Sigmoid colon (tissue), 7 donors: ENCODE data around the gene KPNA6. TPM values are rescaled to one million over a fixed set of nuclear protein-coding genes. Genes with fewer than 3 reads are reported as not detected.
"Not testable (repeated sequence)": the region's sequence is repeated elsewhere in the genome, so short reads cannot be mapped to it uniquely, and the experiment has no call there.

Experiments used
- DNase-seq: peaks from one replicate; pipeline ENCODE4 v3.0.0-alpha.2; 2019
- H3K27ac ChIP-seq, 4 donors: fragments of 200-600 bp; sonication (generic); one replicate each; pipeline ENCODE4 v1.5.1; 2016 to 2019; ENCODE audit warnings: mild to moderate bottlenecking in 1 of 4
- H3K27me3 ChIP-seq, 3 donors: fragments of 200-600 bp; sonication (generic); one replicate each; pipeline ENCODE4 v1.5.1; 2019; ENCODE audit warnings: mild to moderate bottlenecking in 1 of 3
- H3K36me3 ChIP-seq, 4 donors: fragments of 200-600 bp; sonication (generic); one replicate each; pipeline ENCODE4 v1.5.1; 2016 to 2019
- H3K4me1 ChIP-seq, 4 donors: fragments of 200-600 bp; sonication (generic); one replicate each; pipeline ENCODE4 v1.5.1; 2017 to 2019
- H3K4me3 ChIP-seq, 4 donors: fragments of 200-600 bp; sonication (generic); one replicate each; pipeline ENCODE4 v1.5.1; 2017 to 2019; ENCODE audit warnings: mild to moderate bottlenecking in 2 of 4, moderate library complexity in 1 of 4
- H3K9me3 ChIP-seq, 4 donors: fragments of 200-600 bp in 3 of 4; sonication (generic) in 3 of 4; one replicate each; pipeline versions ENCODE4 v1.5.1 to v1.6.1; 2013 to 2019
- CTCF ChIP-seq, 4 experiments: fragments of 450-650 bp in 3 of 4; fragments of 200-600 bp in 1 of 4; IDR thresholded peaks; one replicate each; pipeline ENCODE4 v1.5.1; 2016 to 2019; ENCODE audit warnings: antibody characterized with exemption in 4 of 4, mild to moderate bottlenecking in 3 of 4, moderate library complexity in 2 of 4
- EP300 ChIP-seq, 4 donors: sonication (generic); formaldehyde crosslinking; IDR thresholded peaks; one replicate each; pipeline ENCODE4 v1.6.1; 2017; ENCODE audit warnings: antibody characterized with exemption in 4 of 4
- POLR2A ChIP-seq, 2 donors: fragments of 450-650 bp; IDR thresholded peaks; one replicate each; pipeline ENCODE4 v1.6.1; 2016; ENCODE audit warnings: antibody characterized with exemption in 2 of 2, mild to moderate bottlenecking in 2 of 2, moderate library complexity in 2 of 2
- POLR2AphosphoS5 ChIP-seq, 4 donors: sonication (generic); formaldehyde crosslinking; IDR thresholded peaks; one replicate each; pipeline ENCODE4 v1.6.1; 2017; ENCODE audit warnings: antibody characterized with exemption in 4 of 4
- WGBS, 2 donors: extraction: QIAGEN DNeasy Blood & Tissue Kit; methylation state at CpG; one replicate each; pipeline ENCODE4 v1.1.7; 2013; 5-methylcytosine and 5-hydroxymethylcytosine counted together
- intact Hi-C: fragments of 100-400 bp; cut with DNase I; formaldehyde crosslinking; loops from one replicate; pipeline ENCODE4 v1.15.1; 2023
- polyA plus RNA-seq, 3 donors: library from polyadenylated mRNA; stranded (reverse); fragments of 200-250 nt; gene quantifications; one replicate each; pipeline ENCODE4 v1.2.3, GENCODE V29; 2013
- total RNA-seq, 4 donors: library from RNA; depleted of rRNA; stranded (reverse); fragments of >200 nt; gene quantifications; one replicate each; pipeline ENCODE4 v1.1.0, GENCODE V29; 2016
- donor health status: healthy with polysubstance abuse.
- donor health status: Bipolar disorder and iron deficiency.
- donor health status: healthy.

The KPNA6 gene
- total and polyA plus RNA-seq, 7 donors, result 6.0 to 47.0 (median 33.4) TPM

DNA sequence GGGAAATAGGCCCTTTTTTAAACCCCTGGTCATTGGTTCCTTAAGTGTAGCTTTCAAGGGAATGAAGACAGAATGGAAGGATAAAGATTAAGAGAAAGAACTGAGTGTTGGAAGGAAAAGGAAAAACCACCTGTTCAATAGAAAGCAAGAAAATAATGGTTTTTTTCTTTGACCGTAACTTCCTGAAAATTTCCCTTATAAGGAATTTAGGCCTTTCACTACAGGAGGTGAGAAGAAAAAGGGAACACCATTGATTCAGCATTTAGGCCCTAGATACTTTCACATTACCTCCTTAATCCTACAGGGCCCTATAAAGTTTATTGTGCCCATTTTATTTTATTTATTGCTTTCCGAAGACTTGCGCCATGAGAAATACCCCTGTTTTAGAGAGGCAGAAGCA lies 18.9 kb downstream of the KPNA6 start:
- H3K4me1 ChIP-seq, result peaks cover 0 to 24% (median 14%) of the 10 kb centered on the region in 4 donors
- no peaks in the 10 kb centered on the region for H3K36me3 ChIP-seq
- no peak overlapping the region for H3K4me3 ChIP-seq
- intact Hi-C loops, result no loop called here
- no peaks in the 10 kb centered on the region for H3K9me3 ChIP-seq
- TF ChIP-seq POLR2AphosphoS5 (IDR thresholded peaks at IDR 0.05), result no peak
- no peak for TF ChIP-seq POLR2A (IDR thresholded peaks at IDR 0.05)
- TF ChIP-seq CTCF (IDR thresholded peaks at IDR 0.05), result no peak
- TF ChIP-seq EP300 (IDR thresholded peaks at IDR 0.05), result no peak
- no peak overlapping the region for H3K27ac ChIP-seq
- DNase-seq, result no peak
- WGBS, 2 donors, result 92 to 96% methylated on average over 3 of the region's 3 CpGs
- no peaks in the 10 kb centered on the region for H3K27me3 ChIP-seq

GRCh38 chr1:32127409-32128198 lies 19.7 kb downstream of the KPNA6 start:
- H3K27ac ChIP-seq, result no peak overlapping the region
- WGBS, 2 donors, result 80% methylated on average over 4 of the region's 4 CpGs
- intact Hi-C loops, result no loop called here

GRCh38 chr1:32128479-32128878 lies 20.6 kb downstream of the KPNA6 start:
- Histone ChIP-seq H3K27me3 (no peaks in the 10 kb centered on the region), H3K9me3 (no peaks in the 10 kb centered on the region), H3K4me3 (no peak overlapping the region), H3K4me1 (peaks cover 0 to 16% (median 8%) of the 10 kb centered on the region in 4 donors), H3K36me3 (no peaks in the 10 kb centered on the region), H3K27ac (no peak overlapping the region)
- DNase-seq, result no peak
- intact Hi-C loops, result no loop called here
- 67 to 72% methylated on average over 1 of the region's 1 CpG for WGBS, 2 donors
- TF ChIP-seq EP300 (IDR thresholded peaks at IDR 0.05) (no peak), POLR2AphosphoS5 (IDR thresholded peaks at IDR 0.05) (no peak), CTCF (IDR thresholded peaks at IDR 0.05) (no peak), POLR2A (IDR thresholded peaks at IDR 0.05) (no peak)

More at GRCh38 chr1:32127409-32128198, 19.7 kb downstream of the KPNA6 start:
- DNase-seq, result no peak
- Histone ChIP-seq H3K4me1 (peaks cover 0 to 16% (median 7%) of the 10 kb centered on the region in 4 donors), H3K9me3 (no peaks in the 10 kb centered on the region), H3K27me3 (no peaks in the 10 kb centered on the region), H3K36me3 (no peaks in the 10 kb centered on the region), H3K4me3 (no peak overlapping the region)
- no peak for TF ChIP-seq POLR2A (IDR thresholded peaks at IDR 0.05)
- no peak for TF ChIP-seq EP300 (IDR thresholded peaks at IDR 0.05)
- TF ChIP-seq POLR2AphosphoS5 (IDR thresholded peaks at IDR 0.05), result no peak
- TF ChIP-seq CTCF (IDR thresholded peaks at IDR 0.05), result no peak

DNA sequence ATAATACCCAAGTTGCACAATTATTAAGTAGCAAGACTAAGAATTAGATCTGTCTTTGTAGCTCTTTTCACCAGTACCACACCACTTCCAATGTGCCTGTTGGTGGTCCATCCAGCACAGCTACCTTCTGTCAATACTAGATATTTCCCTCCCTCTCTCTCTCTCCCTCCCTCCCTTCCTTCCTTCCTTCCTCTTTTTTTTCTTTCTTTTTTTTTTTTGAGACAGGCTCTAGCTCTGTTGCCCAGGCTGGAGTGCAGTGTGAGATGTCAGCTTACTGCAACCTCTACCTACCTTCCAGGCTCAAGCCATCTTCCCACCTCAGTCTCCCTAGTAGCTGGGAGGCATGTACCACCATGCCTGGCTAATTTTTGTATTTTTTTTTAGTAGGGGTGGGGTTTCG lies 21.1 kb downstream of the KPNA6 start:
- TF ChIP-seq POLR2AphosphoS5 (IDR thresholded peaks at IDR 0.05) (no peak), CTCF (IDR thresholded peaks at IDR 0.05) (no peak), EP300 (IDR thresholded peaks at IDR 0.05) (no peak), POLR2A (IDR thresholded peaks at IDR 0.05) (no peak)
- 89 to 97% methylated on average over 1 of the region's 1 CpG for WGBS, 2 donors
- intact Hi-C loops, result no loop called here
- no peaks in the 10 kb centered on the region for H3K27me3 ChIP-seq
- H3K36me3 ChIP-seq, result no peaks in the 10 kb centered on the region
- H3K4me1 ChIP-seq, result peaks cover 0 to 21% (median 8%) of the 10 kb centered on the region in 4 donors
- H3K27ac ChIP-seq, result no peak overlapping the region
- DNase-seq, result no peak
- H3K4me3 ChIP-seq, result no peak overlapping the region
- no peaks in the 10 kb centered on the region for H3K9me3 ChIP-seq

DNA sequence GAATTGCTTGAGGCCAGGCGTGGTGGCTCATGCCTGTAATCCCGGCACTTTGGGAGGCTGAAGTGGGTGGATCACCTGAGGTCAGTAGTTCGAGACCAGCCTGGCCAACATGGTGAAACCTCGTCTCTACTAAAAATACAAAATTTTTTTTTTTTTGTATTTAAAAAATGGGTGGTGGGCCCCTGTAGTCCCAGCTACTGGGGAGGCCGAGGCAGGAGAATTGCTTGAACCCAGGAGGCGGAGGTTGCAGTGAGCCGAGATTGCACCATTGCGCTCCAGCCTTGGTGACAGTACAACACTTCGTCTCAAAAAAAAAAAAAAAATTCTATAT lies 26.1 kb downstream of the KPNA6 start:
- peak overlapping the region in 2 of 4 donors; percentile 31 to 66 for H3K27ac ChIP-seq
- 94 to 97% methylated on average over 9 of the region's 9 CpGs for WGBS, 2 donors
- intact Hi-C loops, result not testable (repeated sequence)

More for the DNA sequence above, 26.1 kb downstream of the KPNA6 start:
- H3K4me1 ChIP-seq, result peaks cover 0 to 18% (median 4%) of the 10 kb centered on the region in 4 donors
- not testable (repeated sequence) for DNase-seq, H3K27me3 ChIP-seq, H3K36me3 ChIP-seq, H3K9me3 ChIP-seq, H3K4me3 ChIP-seq
